PC-3 (cell line): Measurements from ENCODE around the gene FOXP1. TPM values are rescaled to one million over a fixed set of nuclear protein-coding genes. Genes with fewer than 3 reads are reported as not detected.

ENCODE experiments used
- ATAC-seq: fragments of 200-7000 bp; cut with Tn5 transposase; 2 replicates; pipeline ENCODE4 v1.9.1; 2020; ENCODE audit warnings: mild to moderate bottlenecking, moderate library complexity
- BruUV-seq: library from RNA; stranded (reverse); fragments of 400-500 nt; replicated peaks from 2 replicates; lab custom pipeline; 2021; lab: Mats Ljungman, UMichigan
- CTCF ChIA-PET: fragments of 300-600 bp; sonication (Branson Sonifier 250); formaldehyde crosslinking; loops from one replicate; lab custom pipeline; 2022; ENCODE audit warnings: antibody characterized with exemption; lab: Charles Lee
- POLR2A ChIA-PET: fragments of 300-600 bp; sonication (Branson Sonifier 250); formaldehyde crosslinking; loops from one replicate; lab custom pipeline; 2022; ENCODE audit warnings: antibody characterized with exemption; ENCODE audit not compliant: unreplicated experiment; lab: Charles Lee
- DNase-seq: peaks from one replicate; pipeline ENCODE4 v3.0.0-alpha.2; 2015
- H2AFZ ChIP-seq: fragments of 300-600 bp; sonication (generic); 2 replicates; pipeline ENCODE4 v1.6.0; 2016; ENCODE audit warnings: antibody characterized with exemption, low read length
- H3F3A ChIP-seq: fragments of 300-600 bp; sonication (generic); one replicate; pipeline ENCODE4 v1.6.0; 2017; ENCODE audit warnings: antibody characterized with exemption, low read length, control low read depth, mild to moderate bottlenecking; ENCODE audit not compliant: unreplicated experiment
- H3K27ac ChIP-seq: fragments of 300-600 bp; sonication (generic); 2 replicates; pipeline ENCODE4 v1.5.1; 2016; ENCODE audit warnings: mild to moderate bottlenecking, low read length
- H3K27me3 ChIP-seq: fragments of 300-600 bp; sonication (generic); 2 replicates; pipeline ENCODE4 v1.6.1; 2016; ENCODE audit warnings: low read length, mixed read lengths
- H3K36me3 ChIP-seq: fragments of 300-600 bp; sonication (generic); 2 replicates; pipeline ENCODE4 v1.6.1; 2016; ENCODE audit warnings: low read depth, mixed run types, low read length, mixed read lengths
- H3K4me1 ChIP-seq: fragments of 300-600 bp; sonication (generic); 2 replicates; pipeline ENCODE4 v1.5.1; 2016; ENCODE audit warnings: low read length; ENCODE audit not compliant: insufficient read depth
- H3K4me2 ChIP-seq: fragments of 300-600 bp; sonication (generic); 2 replicates; pipeline ENCODE4 v1.6.0; 2016; ENCODE audit warnings: low read length
- H3K4me3 ChIP-seq: fragments of 300-600 bp; sonication (generic); 2 replicates; pipeline ENCODE4 v1.5.1; 2016; ENCODE audit warnings: mild to moderate bottlenecking, low read length, mixed read lengths
- H3K79me2 ChIP-seq: fragments of 300-600 bp; sonication (generic); 2 replicates; pipeline ENCODE4 v1.6.1; 2017; ENCODE audit warnings: low read length, mixed read lengths
- H3K9ac ChIP-seq: fragments of 300-600 bp; sonication (generic); 2 replicates; pipeline ENCODE4 v1.6.0; 2016; ENCODE audit warnings: mild to moderate bottlenecking, low read length
- H3K9me2 ChIP-seq: fragments of 300-600 bp; sonication (generic); replicated peaks from 2 replicates; pipeline ENCODE4 v1.6.1; 2016; ENCODE audit warnings: mixed run types, low read length, mixed read lengths
- H3K9me3 ChIP-seq: fragments of 300-600 bp; sonication (generic); 2 replicates; pipeline ENCODE4 v1.6.1; 2016; ENCODE audit warnings: low read length, mixed read lengths
- H4K20me1 ChIP-seq: fragments of 300-600 bp; sonication (generic); 2 replicates; pipeline ENCODE4 v1.6.1; 2016; ENCODE audit warnings: low read length, mixed read lengths
- CTCF ChIP-seq: fragments of 300-600 bp; sonication (generic); conservative IDR thresholded peaks from 2 replicates; pipeline ENCODE4 v1.5.1; 2017; ENCODE audit warnings: antibody characterized with exemption, low read depth, mild to moderate bottlenecking, low read length
- EZH2 ChIP-seq: fragments of 300-600 bp; sonication (generic); IDR thresholded peaks from one replicate; pipeline ENCODE4 v1.6.1; 2017; ENCODE audit warnings: antibody characterized with exemption, mild to moderate bottlenecking, low read length; ENCODE audit not compliant: unreplicated experiment
- EZH2phosphoT487 ChIP-seq: fragments of 300-600 bp; sonication (generic); IDR thresholded peaks from 2 replicates; pipeline ENCODE4 v1.6.1; 2018; ENCODE audit warnings: mild to moderate bottlenecking, antibody characterized with exemption, low read length, borderline replicate concordance
- intact Hi-C: fragments of 100-400 bp; cut with micrococcal nuclease; formaldehyde crosslinking; loops from 2 replicates; pipeline ENCODE4 v1.9.0; 2023
- total RNA-seq: library from RNA; depleted of rRNA; stranded (reverse); fragments of >200 nt; gene quantifications from 2 replicates; pipeline ENCODE4 v1.2.3, GENCODE V29; 2014

FOXP1 gene
- total RNA-seq, 1 experiment from 2014 or later: 35.3 TPM

GRCh38 chr3:71276531-71276930 lies 307.0 kb downstream of the FOXP1 start:
- no peak overlapping the region for H3K27ac ChIP-seq
- CTCF ChIA-PET: no interaction called here
- no peaks in the 10 kb centered on the region for H3K36me3 ChIP-seq
- ATAC-seq (no peak), DNase-seq (no peak)
- H3K27me3 ChIP-seq: no peaks in the 10 kb centered on the region
- BruUV-seq: no TSS peak
- H3K9me3 ChIP-seq: no peaks in the 10 kb centered on the region
- no peaks in the 10 kb centered on the region for H3F3A ChIP-seq
- no peak overlapping the region for H3K4me3 ChIP-seq
- H3K79me2 ChIP-seq: no peaks in the 10 kb centered on the region
- no peak overlapping the region for H3K9ac ChIP-seq
- no peaks in the 10 kb centered on the region for H3K4me1 ChIP-seq
- intact Hi-C loops: no loop called here
- no peak overlapping the region for H2AFZ ChIP-seq
- no peaks in the 10 kb centered on the region for H3K9me2 ChIP-seq
- H3K4me2 ChIP-seq: no peak overlapping the region
- POLR2A ChIA-PET: no interaction called here
- H4K20me1 ChIP-seq: no peaks in the 10 kb centered on the region
- TF ChIP-seq EZH2phosphoT487 (no peak), EZH2 (no peak), CTCF (no peak)

GRCh38 chr3:71273453-71273852 lies 310.1 kb downstream of the FOXP1 start:
- H3K36me3 ChIP-seq: no peaks in the 10 kb centered on the region
- no peak overlapping the region for H3K4me3 ChIP-seq
- ATAC-seq: no peak
- DNase-seq: no peak
- no peaks in the 10 kb centered on the region for H3K79me2 ChIP-seq
- POLR2A ChIA-PET: no interaction called here
- no peaks in the 10 kb centered on the region for H3K4me1 ChIP-seq
- H3K9me3 ChIP-seq: no peaks in the 10 kb centered on the region
- no peaks in the 10 kb centered on the region for H3K9me2 ChIP-seq
- H3F3A ChIP-seq: no peaks in the 10 kb centered on the region
- CTCF ChIA-PET: no interaction called here
- H4K20me1 ChIP-seq: no peaks in the 10 kb centered on the region
- H3K9ac ChIP-seq: no peak overlapping the region
- intact Hi-C loops: no loop called here
- H2AFZ ChIP-seq: no peak overlapping the region
- no peak overlapping the region for H3K4me2 ChIP-seq
- H3K27ac ChIP-seq: no peak overlapping the region
- BruUV-seq: no TSS peak
- no peaks in the 10 kb centered on the region for H3K27me3 ChIP-seq
- TF ChIP-seq EZH2phosphoT487: no peak
- no peak for TF ChIP-seq CTCF
- no peak for TF ChIP-seq EZH2

GRCh38 chr3:71271596-71271995 lies 311.9 kb downstream of the FOXP1 start:
- Histone ChIP-seq H4K20me1 (no peaks in the 10 kb centered on the region), H3K9ac (no peak overlapping the region), H3F3A (no peaks in the 10 kb centered on the region), H2AFZ (no peak overlapping the region), H3K4me3 (no peak overlapping the region), H3K9me3 (no peaks in the 10 kb centered on the region), H3K4me2 (no peak overlapping the region), H3K36me3 (no peaks in the 10 kb centered on the region), H3K27me3 (no peaks in the 10 kb centered on the region), H3K79me2 (no peaks in the 10 kb centered on the region), H3K4me1 (peaks cover 5% of the 10 kb centered on the region; the same call in 1 of the 2 replicates), H3K27ac (no peak overlapping the region), H3K9me2 (no peaks in the 10 kb centered on the region)
- ChIA-PET CTCF (no interaction called here), POLR2A (interaction anchor here (0.6 kb wide), 1 partner anchor 102 kb away, joined by 19 read pairs; no protein-coding TSS in a partner anchor)
- BruUV-seq: no TSS peak
- TF ChIP-seq CTCF (no peak), EZH2phosphoT487 (no peak), EZH2 (no peak)
- ATAC-seq: no peak
- no peak for DNase-seq
- intact Hi-C loops: no loop called here
